ENCODE data around the gene DRD1.
"Not testable (repeated sequence)": the region's sequence is repeated elsewhere in the genome, so short reads cannot be mapped to it uniquely, and the experiment has no call there.

The DRD1 gene

GRCh38 chr5:175467983-175468690 is 24.2 kb upstream of the DRD1 start:
- no peak for DNase-seq (ENCODE audit: low spot score)

GRCh38 chr5:175466700-175467318 is 22.8 kb upstream of the DRD1 start:
- DNase-seq (ENCODE audit: low spot score): peak; percentile 66

- no peak for DNase-seq (ENCODE audit: low spot score)
These were observed 21.3 kb upstream of the DRD1 start for GRCh38 chr5:175465282-175465681.

- DNase-seq (ENCODE audit: low spot score): no peak
These were observed 20.9 kb upstream of the DRD1 start for GRCh38 chr5:175464942-175465233.

- DNase-seq (ENCODE audit: low spot score): peak; percentile 78
These were observed 20.3 kb upstream of the DRD1 start for GRCh38 chr5:175464074-175464941.

GRCh38 chr5:175463641-175464040 is 19.7 kb upstream of the DRD1 start:
- no peak for DNase-seq (ENCODE audit: low spot score)

- no peak for DNase-seq (ENCODE audit: low spot score)
These were observed 17.4 kb upstream of the DRD1 start for GRCh38 chr5:175461370-175461769.

- DNase-seq (ENCODE audit: low spot score): no peak
These were observed 16.6 kb upstream of the DRD1 start for GRCh38 chr5:175460552-175460951.

- peak; percentile 47 for DNase-seq (ENCODE audit: low spot score)
These were observed 16.1 kb upstream of the DRD1 start for GRCh38 chr5:175460126-175460525.

- DNase-seq (ENCODE audit: low spot score): no peak
These were observed 13.5 kb upstream of the DRD1 start for GRCh38 chr5:175457466-175457865.

GRCh38 chr5:175456105-175456742 is 12.2 kb upstream of the DRD1 start:
- no peak for DNase-seq (ENCODE audit: low spot score)

- not testable (repeated sequence) for DNase-seq (ENCODE audit: low spot score)
These were observed 10.4 kb upstream of the DRD1 start for GRCh38 chr5:175454338-175454737.

- DNase-seq (ENCODE audit: low spot score): no peak
These were observed 8.2 kb upstream of the DRD1 start for GRCh38 chr5:175452166-175452565.

GRCh38 chr5:175448276-175448675 is 4.3 kb upstream of the DRD1 start:
- DNase-seq (ENCODE audit: low spot score): no peak

- DNase-seq (ENCODE audit: low spot score): no peak
These were observed 3.6 kb upstream of the DRD1 start for GRCh38 chr5:175447571-175447970.

- not testable (repeated sequence) for DNase-seq (ENCODE audit: low spot score)
These were observed 2.4 kb upstream of the DRD1 start for GRCh38 chr5:175446378-175446777.

GRCh38 chr5:175444905-175445456 is 999 bp upstream of the DRD1 start:
- DNase-seq (ENCODE audit: low spot score): no peak

GRCh38 chr5:175443514-175444059 is 395 bp downstream of the DRD1 start:
- no peak for DNase-seq (ENCODE audit: low spot score)

GRCh38 chr5:175438234-175438857 is 5.6 kb downstream of the DRD1 start:
- DNase-seq (ENCODE audit: low spot score): no peak

GRCh38 chr5:175436359-175436758 is 7.6 kb downstream of the DRD1 start:
- no peak for DNase-seq (ENCODE audit: low spot score)

- no peak for DNase-seq (ENCODE audit: low spot score)
These were observed 9.2 kb downstream of the DRD1 start for GRCh38 chr5:175434800-175435199.

- no peak for DNase-seq (ENCODE audit: low spot score)
These were observed 16.2 kb downstream of the DRD1 start for GRCh38 chr5:175427762-175428161.
